HCT116 (cell line): ENCODE data around the gene ATG9A. TPM values are rescaled to one million over a fixed set of nuclear protein-coding genes. Genes with fewer than 3 reads are reported as not detected.

Source experiments
- ATAC-seq: fragments of 200-7000 bp; cut with Tn5 transposase; 2 replicates; pipeline ENCODE4 v1.9.1; 2020; ENCODE audit warnings: mild to moderate bottlenecking, moderate library complexity
- BruUV-seq: library from RNA; stranded (reverse); fragments of 400-500 nt; replicated peaks from 2 replicates; lab custom pipeline; 2021; lab: Mats Ljungman, UMichigan
- CTCF ChIA-PET: fragments of 300-600 bp; sonication (Branson Sonifier 250); formaldehyde crosslinking; loops from one replicate; lab custom pipeline; 2021; ENCODE audit warnings: antibody characterized with exemption; lab: Charles Lee
- POLR2A ChIA-PET: fragments of 300-600, 350-600 bp; sonication (Branson Sonifier 250); formaldehyde crosslinking; loops from one replicate; lab custom pipeline; 2021; ENCODE audit warnings: antibody characterized with exemption; lab: Charles Lee
- RAD21 ChIA-PET, 2 experiments: fragments of 300-600 bp; sonication (Branson Sonifier 250); formaldehyde crosslinking; loops; one replicate each; lab custom pipeline; 2023; ENCODE audit warnings: low total read pairs in 2 of 2; ENCODE audit not compliant: uncharacterized antibody in 2 of 2, unreplicated experiment in 2 of 2, low non-redundant PET in 1 of 2; lab: Charles Lee
- DNase-seq: peaks from one replicate; pipeline ENCODE4 v3.0.0-alpha.2; 2010; ENCODE audit warnings: low read depth, low spot score
- H2AFZ ChIP-seq: fragments of 200-600 bp; shearing (Covaris generic), sonication (generic); 2 replicates; pipeline ENCODE4 v1.6.1; 2017; ENCODE audit warnings: low read depth, mixed run types, mixed read lengths, antibody characterized with exemption, low read length; ENCODE audit not compliant: poor library complexity, severe bottlenecking
- H3K27ac ChIP-seq: 2 replicates; pipeline ENCODE4 v1.5.1; 2012; ENCODE audit warnings: low read depth, low read length
- H3K27me3 ChIP-seq: fragments of 200-600 bp; sonication (generic); 2 replicates; pipeline ENCODE4 v1.6.1; 2016; ENCODE audit warnings: mixed run types, low read length, mixed read lengths; ENCODE audit not compliant: insufficient read depth
- H3K36me3 ChIP-seq, 2 experiments: fragments of 200-500 bp in 1 of 2; fragments of 200-600 bp in 1 of 2; sonication (Bioruptor generic) in 1 of 2; sonication (generic) in 1 of 2; 2 replicates each; pipeline versions ENCODE4 v1.5.1 to v1.6.1; 2014 to 2016; ENCODE audit warnings: low read length in 2 of 2, inconsistent platforms in 1 of 2, mixed read lengths in 1 of 2, mixed run types in 1 of 2; ENCODE audit not compliant: insufficient read depth in 2 of 2, control insufficient read depth in 1 of 2
- H3K4me1 ChIP-seq, 2 experiments: fragments of 200-600 bp in 1 of 2; sonication (generic) in 1 of 2; 2 replicates each; pipeline versions ENCODE4 v1.5.1 to v1.6.1; 2012 to 2017; ENCODE audit warnings: low read length in 2 of 2, inconsistent platforms in 1 of 2, mild to moderate bottlenecking in 1 of 2, mixed read lengths in 1 of 2, mixed run types in 1 of 2, moderate library complexity in 1 of 2; ENCODE audit not compliant: insufficient read depth in 2 of 2, control insufficient read depth in 1 of 2
- H3K4me2 ChIP-seq: fragments of 200-600 bp; sonication (generic); 2 replicates; pipeline ENCODE4 v1.6.1; 2017; ENCODE audit warnings: mixed run types, low read length, mixed read lengths
- H3K4me3 ChIP-seq, 2 experiments: fragments of 200-600 bp in 1 of 2; sonication (generic) in 1 of 2; replicated peaks in 1 of 2; 2 replicates each; pipeline ENCODE4 v1.5.1; 2011 to 2016; ENCODE audit warnings: low read length in 2 of 2, control low read depth in 1 of 2, low read depth in 1 of 2, mild to moderate bottlenecking in 1 of 2, mixed read lengths in 1 of 2, mixed run types in 1 of 2
- H3K79me2 ChIP-seq: fragments of 200-600 bp; sonication (generic); 2 replicates; pipeline ENCODE4 v1.6.1; 2017; ENCODE audit warnings: mild to moderate bottlenecking, mixed run types, low read length, moderate library complexity, mixed read lengths; ENCODE audit not compliant: insufficient read depth
- H3K9ac ChIP-seq: fragments of 200-600 bp; sonication (generic); 2 replicates; pipeline ENCODE4 v1.6.1; 2016; ENCODE audit warnings: low read length, mixed read lengths
- H3K9me2 ChIP-seq: fragments of 200-600 bp; sonication (generic), shearing (Covaris generic); 2 replicates; pipeline ENCODE4 v1.6.1; 2017; ENCODE audit warnings: mixed run types, mild to moderate bottlenecking, moderate library complexity; ENCODE audit not compliant: insufficient read depth
- H3K9me3 ChIP-seq, 2 experiments: fragments of 200-500 bp in 1 of 2; fragments of 200-600 bp in 1 of 2; sonication (Bioruptor generic) in 1 of 2; sonication (generic) in 1 of 2; 2 replicates each; pipeline ENCODE4 v1.6.1; 2014 to 2017; ENCODE audit warnings: low read length in 2 of 2, mixed read lengths in 2 of 2, inconsistent platforms in 1 of 2, low read depth in 1 of 2, mild to moderate bottlenecking in 1 of 2, mixed run types in 1 of 2, moderate library complexity in 1 of 2; ENCODE audit not compliant: control insufficient read depth in 1 of 2, insufficient read depth in 1 of 2
- H4K20me1 ChIP-seq: fragments of 200-600 bp; sonication (generic), shearing (Covaris generic); 2 replicates; pipeline ENCODE4 v1.6.1; 2017; ENCODE audit warnings: mixed run types, mild to moderate bottlenecking, moderate library complexity; ENCODE audit not compliant: insufficient read depth
- CBX3 ChIP-seq: IDR thresholded peaks from 2 replicates; pipeline ENCODE4 v1.6.1; 2012; ENCODE audit warnings: low read depth
- CEBPB ChIP-seq: IDR thresholded peaks from 2 replicates; pipeline ENCODE4 v1.6.1; 2012; ENCODE audit warnings: low read depth
- FOSL1 ChIP-seq: IDR thresholded peaks from 2 replicates; pipeline ENCODE4 v1.6.1; 2012; ENCODE audit warnings: low read depth
- POLR2AphosphoS5 ChIP-seq: IDR thresholded peaks from 2 replicates; pipeline ENCODE4 v1.6.1; 2011; ENCODE audit warnings: mild to moderate bottlenecking, low read depth, low read length, moderate library complexity
- RAD21 ChIP-seq: IDR thresholded peaks from 2 replicates; pipeline ENCODE4 v1.6.1; 2012; ENCODE audit warnings: low read depth, mild to moderate bottlenecking
- REST ChIP-seq: IDR thresholded peaks from 2 replicates; pipeline ENCODE4 v1.6.1; 2012; ENCODE audit warnings: low read depth
- SRF ChIP-seq: IDR thresholded peaks from 2 replicates; pipeline ENCODE4 v1.6.1; 2012; ENCODE audit warnings: low read depth
- ZNF274 ChIP-seq: fragments of 200-500 bp; sonication (Bioruptor generic); IDR thresholded peaks from 2 replicates; pipeline ENCODE4 v1.6.1; 2014; ENCODE audit warnings: mild to moderate bottlenecking, low read depth, low read length, inconsistent platforms
- intact Hi-C: fragments of 100-400 bp; cut with micrococcal nuclease; formaldehyde crosslinking; loops from 2 replicates; pipeline ENCODE4 v1.10.0; 2022
- total RNA-seq: library from RNA; stranded (reverse); gene quantifications from one replicate; pipeline ENCODE4 v1.2.1, GENCODE V29; 2021; ENCODE audit not compliant: unreplicated experiment

Gene ATG9A
- total RNA-seq, 1 experiment from 2014 or later, result 51.8 TPM

GRCh38 chr2:219205165-219205538 lies 24.3 kb downstream of the ATG9A start:
- Histone ChIP-seq H3K4me3 (no peak overlapping the region), H3K79me2 (no peaks in the 10 kb centered on the region), H3K9me2 (no peaks in the 10 kb centered on the region), H3K27me3 (no peaks in the 10 kb centered on the region), H3K36me3 (peaks cover 10 to 13% of the 10 kb centered on the region in 2 experiments; a peak in 3 of 4 replicates), H4K20me1 (no peaks in the 10 kb centered on the region), H3K27ac (no peak overlapping the region), H3K4me1 (peaks cover 11 to 17% of the 10 kb centered on the region in 2 experiments), H3K4me2 (no peak overlapping the region), H3K9ac (no peak overlapping the region), H2AFZ (no peak overlapping the region), H3K9me3 (peaks cover 0 to 9% of the 10 kb centered on the region in 2 experiments; a peak in 2 of 4 replicates)
- ChIA-PET CTCF (no interaction called here), RAD21 (no interaction called here), POLR2A (no interaction called here)
- intact Hi-C loops, result no loop called here
- no peak for DNase-seq
- no TSS peak for BruUV-seq
- TF ChIP-seq FOSL1 (no peak), POLR2AphosphoS5 (no peak), CBX3 (no peak), REST (no peak), RAD21 (no peak), ZNF274 (no peak), SRF (no peak), CEBPB (no peak)
- no peak for ATAC-seq
